Neutrophil (primary cell): Measurements from ENCODE around the gene MIGA1.
"Not testable (repeated sequence)": the region's sequence is repeated elsewhere in the genome, so short reads cannot be mapped to it uniquely, and the experiment has no call there.

Experiments used
- H3K27ac ChIP-seq: fragments of 200-600 bp; sonication (generic); 2 replicates; pipeline ENCODE4 v1.5.1; 2016; ENCODE audit warnings: mild to moderate bottlenecking, moderate library complexity
- H3K27me3 ChIP-seq: fragments of 200-600 bp; sonication (generic); 2 replicates; pipeline ENCODE4 v1.6.0; 2016; ENCODE audit warnings: mild to moderate bottlenecking
- H3K36me3 ChIP-seq: fragments of 200-600 bp; sonication (generic); 2 replicates; pipeline ENCODE4 v1.5.1; 2017
- H3K4me1 ChIP-seq, 2 experiments: fragments of 200-600 bp in 1 of 2; sonication (generic) in 1 of 2; 1 replicate in 1 of 2; 2 replicates in 1 of 2; pipeline versions ENCODE4 v1.5.1 to v1.6.1; 2013 to 2016; ENCODE audit warnings: low read depth in 1 of 2, low read length in 1 of 2, mild to moderate bottlenecking in 1 of 2, moderate library complexity in 1 of 2; ENCODE audit not compliant: control insufficient read depth in 1 of 2, insufficient read depth in 1 of 2
- H3K4me3 ChIP-seq, 2 experiments: fragments of 200-600 bp in 1 of 2; sonication (generic) in 1 of 2; 1 replicate in 1 of 2; 2 replicates in 1 of 2; pipeline ENCODE4 v1.5.1; 2013 to 2016; ENCODE audit warnings: low read depth in 1 of 2, low read length in 1 of 2, mild to moderate bottlenecking in 1 of 2, moderate library complexity in 1 of 2
- H3K9me3 ChIP-seq: fragments of 200-600 bp; sonication (generic); 2 replicates; pipeline ENCODE4 v1.5.1; 2016
- TF ChIP-seq, protein P1 (sequence below): fragments of 200-600 bp; sonication (generic); IDR thresholded peaks from 2 replicates; pipeline ENCODE4 v1.5.1; 2016; ENCODE audit warnings: antibody characterized with exemption

Gene MIGA1

GRCh38 chr1:77803371-77803770, 23.9 kb downstream of the MIGA1 start:
- Histone ChIP-seq H3K9me3 (no peaks in the 10 kb centered on the region), H3K27ac (no peak overlapping the region), H3K36me3 (peaks cover 49% of the 10 kb centered on the region), H3K4me3 (no peak overlapping the region), H3K27me3 (no peaks in the 10 kb centered on the region), H3K4me1 (no peaks in the 10 kb centered on the region)
- TF ChIP-seq, protein P1, sequence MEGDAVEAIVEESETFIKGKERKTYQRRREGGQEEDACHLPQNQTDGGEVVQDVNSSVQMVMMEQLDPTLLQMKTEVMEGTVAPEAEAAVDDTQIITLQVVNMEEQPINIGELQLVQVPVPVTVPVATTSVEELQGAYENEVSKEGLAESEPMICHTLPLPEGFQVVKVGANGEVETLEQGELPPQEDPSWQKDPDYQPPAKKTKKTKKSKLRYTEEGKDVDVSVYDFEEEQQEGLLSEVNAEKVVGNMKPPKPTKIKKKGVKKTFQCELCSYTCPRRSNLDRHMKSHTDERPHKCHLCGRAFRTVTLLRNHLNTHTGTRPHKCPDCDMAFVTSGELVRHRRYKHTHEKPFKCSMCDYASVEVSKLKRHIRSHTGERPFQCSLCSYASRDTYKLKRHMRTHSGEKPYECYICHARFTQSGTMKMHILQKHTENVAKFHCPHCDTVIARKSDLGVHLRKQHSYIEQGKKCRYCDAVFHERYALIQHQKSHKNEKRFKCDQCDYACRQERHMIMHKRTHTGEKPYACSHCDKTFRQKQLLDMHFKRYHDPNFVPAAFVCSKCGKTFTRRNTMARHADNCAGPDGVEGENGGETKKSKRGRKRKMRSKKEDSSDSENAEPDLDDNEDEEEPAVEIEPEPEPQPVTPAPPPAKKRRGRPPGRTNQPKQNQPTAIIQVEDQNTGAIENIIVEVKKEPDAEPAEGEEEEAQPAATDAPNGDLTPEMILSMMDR = no peak

DNA sequence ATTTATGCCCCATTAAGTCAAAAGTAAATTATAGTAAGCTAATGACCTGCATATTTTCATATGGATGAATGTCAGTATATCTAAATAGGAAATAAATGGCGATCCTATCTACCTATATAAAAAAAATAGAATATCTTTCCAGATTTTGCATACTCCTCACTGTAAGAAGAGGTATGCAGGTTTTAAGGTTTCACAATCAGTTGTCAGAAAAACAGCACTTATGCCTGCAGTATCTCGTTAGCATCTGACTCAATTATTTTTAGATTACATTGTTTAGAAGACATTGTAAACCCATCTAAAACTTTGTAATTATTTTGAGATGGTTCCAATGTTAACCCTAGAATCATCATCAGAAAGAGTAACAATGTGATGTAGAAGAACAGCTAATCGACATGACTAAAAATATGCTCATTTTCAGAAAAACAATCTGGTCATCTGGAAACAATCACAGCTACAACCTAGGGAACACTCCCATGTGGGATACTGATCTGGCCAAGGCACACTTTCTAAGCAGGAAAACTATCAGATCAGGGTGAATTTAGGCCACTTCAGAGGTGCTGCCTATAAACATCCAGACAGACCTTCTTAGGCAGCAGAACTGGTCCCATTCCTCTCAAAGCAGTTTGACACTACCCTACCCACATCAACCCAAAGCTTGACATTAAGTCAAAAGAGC, 30.5 kb downstream of the MIGA1 start:
- H3K4me3 ChIP-seq = not testable (repeated sequence)
- peaks cover 42% of the 10 kb centered on the region for H3K36me3 ChIP-seq

DNA sequence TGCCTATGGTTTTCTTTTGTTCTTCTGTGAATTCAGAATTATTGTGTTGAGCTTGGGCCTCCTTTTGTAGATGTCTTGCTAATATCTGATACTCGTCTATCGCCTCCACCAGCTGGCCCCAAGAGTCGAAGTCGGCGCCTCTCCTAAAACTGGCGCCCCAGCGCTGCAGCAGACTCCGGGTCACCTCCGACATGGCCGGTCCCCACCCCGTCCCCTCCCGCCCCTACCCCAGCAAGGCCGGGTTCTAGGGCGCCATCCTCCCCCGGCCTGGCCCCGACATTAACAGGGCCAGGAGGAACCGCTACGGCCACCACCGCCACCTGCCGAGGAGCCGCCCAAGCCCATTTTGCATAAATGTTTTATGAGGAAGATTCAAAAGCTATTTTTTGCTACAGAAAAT, 32.1 kb downstream of the MIGA1 start:
- not testable (repeated sequence) for H3K4me1 ChIP-seq, H3K9me3 ChIP-seq, H3K4me3 ChIP-seq, H3K27ac ChIP-seq, H3K27me3 ChIP-seq
- peaks cover 33% of the 10 kb centered on the region for H3K36me3 ChIP-seq

More for the DNA sequence above, 30.5 kb downstream of the MIGA1 start:
- H3K27ac ChIP-seq, H3K27me3 ChIP-seq, H3K4me1 ChIP-seq, H3K9me3 ChIP-seq: not testable (repeated sequence)

GRCh38 chr1:77817368-77818209, 38.1 kb downstream of the MIGA1 start:
- Histone ChIP-seq H3K9me3 (no peaks in the 10 kb centered on the region), H3K4me1 (peaks cover 0 to 5% of the 10 kb centered on the region in 2 experiments), H3K4me3 (no peak overlapping the region), H3K27me3 (no peaks in the 10 kb centered on the region), H3K27ac (no peak overlapping the region), H3K36me3 (peaks cover 52% of the 10 kb centered on the region)
- TF ChIP-seq, protein P1 = no peak

GRCh38 chr1:77820121-77820520, 40.7 kb downstream of the MIGA1 start:
- Histone ChIP-seq H3K27ac (no peak overlapping the region), H3K4me3 (no peak overlapping the region), H3K36me3 (peaks cover 41% of the 10 kb centered on the region), H3K9me3 (no peaks in the 10 kb centered on the region), H3K27me3 (no peaks in the 10 kb centered on the region), H3K4me1 (peaks cover 0 to 5% of the 10 kb centered on the region in 2 experiments)
- TF ChIP-seq, protein P1 = no peak

GRCh38 chr1:77824079-77824478, 44.6 kb downstream of the MIGA1 start:
- Histone ChIP-seq H3K36me3 (peaks cover 33% of the 10 kb centered on the region), H3K27ac (no peak overlapping the region), H3K4me1 (peaks cover 0 to 4% of the 10 kb centered on the region in 2 experiments), H3K27me3 (no peaks in the 10 kb centered on the region), H3K9me3 (no peaks in the 10 kb centered on the region), H3K4me3 (no peak overlapping the region)
- TF ChIP-seq, protein P1 = no peak
